OCI-LY3 (cell line): ENCODE results near the gene TH.

ENCODE experiments used
- EZH2phosphoT487 ChIP-seq: fragments of 200-600 bp; shearing (Covaris generic); IDR thresholded peaks from 2 replicates; pipeline ENCODE4 v1.6.1; 2018; ENCODE audit warnings: antibody characterized with exemption, mixed run types, low read depth
- TF ChIP-seq, protein P1 (sequence below): fragments of 200-600, 300-600 bp; sonication (generic); IDR thresholded peaks from 2 replicates; pipeline ENCODE4 v1.5.1; 2014; ENCODE audit warnings: antibody characterized with exemption, low read length, low read depth

- TF ChIP-seq, protein P1, sequence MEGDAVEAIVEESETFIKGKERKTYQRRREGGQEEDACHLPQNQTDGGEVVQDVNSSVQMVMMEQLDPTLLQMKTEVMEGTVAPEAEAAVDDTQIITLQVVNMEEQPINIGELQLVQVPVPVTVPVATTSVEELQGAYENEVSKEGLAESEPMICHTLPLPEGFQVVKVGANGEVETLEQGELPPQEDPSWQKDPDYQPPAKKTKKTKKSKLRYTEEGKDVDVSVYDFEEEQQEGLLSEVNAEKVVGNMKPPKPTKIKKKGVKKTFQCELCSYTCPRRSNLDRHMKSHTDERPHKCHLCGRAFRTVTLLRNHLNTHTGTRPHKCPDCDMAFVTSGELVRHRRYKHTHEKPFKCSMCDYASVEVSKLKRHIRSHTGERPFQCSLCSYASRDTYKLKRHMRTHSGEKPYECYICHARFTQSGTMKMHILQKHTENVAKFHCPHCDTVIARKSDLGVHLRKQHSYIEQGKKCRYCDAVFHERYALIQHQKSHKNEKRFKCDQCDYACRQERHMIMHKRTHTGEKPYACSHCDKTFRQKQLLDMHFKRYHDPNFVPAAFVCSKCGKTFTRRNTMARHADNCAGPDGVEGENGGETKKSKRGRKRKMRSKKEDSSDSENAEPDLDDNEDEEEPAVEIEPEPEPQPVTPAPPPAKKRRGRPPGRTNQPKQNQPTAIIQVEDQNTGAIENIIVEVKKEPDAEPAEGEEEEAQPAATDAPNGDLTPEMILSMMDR = no peak
- no peak for TF ChIP-seq EZH2phosphoT487
Observed at GRCh38 chr11:2193099-2193887, 21.7 kb upstream of the TH start.
